ENCODE data around the gene ACTR8.

DNA sequence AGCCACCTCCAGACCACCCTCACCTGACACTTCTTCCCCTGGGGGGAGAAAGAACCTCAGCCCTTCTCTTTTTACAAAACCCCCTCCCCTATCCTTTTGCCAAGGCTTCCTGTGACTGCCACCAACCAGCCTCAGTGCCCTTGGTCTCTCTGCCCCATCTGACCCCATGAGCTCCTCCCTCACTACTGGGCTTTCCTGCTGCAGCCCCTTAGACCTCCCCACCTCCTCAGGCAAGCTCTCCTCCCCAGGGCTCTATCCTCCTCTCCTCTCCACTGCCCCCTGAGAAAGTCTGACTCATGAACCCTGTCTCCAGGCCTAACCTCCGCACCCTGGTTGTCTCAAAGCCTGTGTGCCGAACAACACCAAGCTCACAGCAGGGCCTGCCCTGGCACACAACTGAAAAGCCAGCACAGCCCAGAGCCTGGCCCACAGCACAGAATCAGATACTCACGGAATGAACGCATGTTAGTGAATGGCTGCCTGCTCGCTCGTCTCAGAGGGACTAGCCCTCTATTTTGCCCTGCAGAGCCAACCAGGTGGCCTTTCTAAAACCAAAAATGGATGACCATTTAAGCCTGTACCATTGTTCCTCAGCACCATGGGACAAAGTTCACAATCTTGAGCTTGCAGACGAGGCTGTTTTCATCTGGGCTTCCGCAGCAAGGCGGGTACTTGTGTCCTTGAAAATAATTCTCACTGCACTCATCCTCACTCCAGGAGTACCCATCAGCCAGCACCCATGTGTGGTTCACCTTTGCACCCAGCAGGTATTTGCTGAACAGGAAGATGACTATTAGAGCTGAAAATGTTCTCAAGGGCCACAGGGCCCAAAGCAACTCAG is 37.5 kb downstream of the ACTR8 start:
- TF ChIP-seq, protein P1, sequence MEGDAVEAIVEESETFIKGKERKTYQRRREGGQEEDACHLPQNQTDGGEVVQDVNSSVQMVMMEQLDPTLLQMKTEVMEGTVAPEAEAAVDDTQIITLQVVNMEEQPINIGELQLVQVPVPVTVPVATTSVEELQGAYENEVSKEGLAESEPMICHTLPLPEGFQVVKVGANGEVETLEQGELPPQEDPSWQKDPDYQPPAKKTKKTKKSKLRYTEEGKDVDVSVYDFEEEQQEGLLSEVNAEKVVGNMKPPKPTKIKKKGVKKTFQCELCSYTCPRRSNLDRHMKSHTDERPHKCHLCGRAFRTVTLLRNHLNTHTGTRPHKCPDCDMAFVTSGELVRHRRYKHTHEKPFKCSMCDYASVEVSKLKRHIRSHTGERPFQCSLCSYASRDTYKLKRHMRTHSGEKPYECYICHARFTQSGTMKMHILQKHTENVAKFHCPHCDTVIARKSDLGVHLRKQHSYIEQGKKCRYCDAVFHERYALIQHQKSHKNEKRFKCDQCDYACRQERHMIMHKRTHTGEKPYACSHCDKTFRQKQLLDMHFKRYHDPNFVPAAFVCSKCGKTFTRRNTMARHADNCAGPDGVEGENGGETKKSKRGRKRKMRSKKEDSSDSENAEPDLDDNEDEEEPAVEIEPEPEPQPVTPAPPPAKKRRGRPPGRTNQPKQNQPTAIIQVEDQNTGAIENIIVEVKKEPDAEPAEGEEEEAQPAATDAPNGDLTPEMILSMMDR (IDR thresholded peaks at IDR 0.05) = no peak
- TF ChIP-seq POLR2A (IDR thresholded peaks at IDR 0.05) = no peak

Data from prostate gland (tissue), 2 donors.